NCI-H2196 treated with DMSO at 0.1 percent for 48 hours (cell line): ENCODE data around the gene EPB41L4B.
"Not testable (repeated sequence)": the region's sequence is repeated elsewhere in the genome, so short reads cannot be mapped to it uniquely, and the experiment has no call there.

Source experiments
- DNase-seq: peaks from one replicate; lab custom pipeline; 2025; ENCODE audit not compliant: unreplicated experiment; lab: John Stamatoyannopoulos, UW

Gene EPB41L4B

GRCh38 chr9:109320742-109321448 is at the start of gene EPB41L4B:
EPB41L4B (minus strand) TSS chr9:109321059; CDS start chr9:109320446, 613 bp downstream.
- peak; percentile 87 for DNase-seq

GRCh38 chr9:109369285-109369684 is 48.4 kb upstream of the EPB41L4B start:
- no peak for DNase-seq

- DNase-seq, result no peak
These were observed 39.9 kb upstream of the EPB41L4B start for GRCh38 chr9:109360771-109361170.

- not testable (repeated sequence) for DNase-seq
These were observed 38.2 kb upstream of the EPB41L4B start for GRCh38 chr9:109358968-109359603.

- no peak for DNase-seq
These were observed 34.9 kb upstream of the EPB41L4B start for GRCh38 chr9:109355564-109356297.

GRCh38 chr9:109354190-109354589 is 33.3 kb upstream of the EPB41L4B start:
- DNase-seq, result no peak

- no peak for DNase-seq
These were observed 30.2 kb upstream of the EPB41L4B start for GRCh38 chr9:109351032-109351431.

- peak; percentile 60 for DNase-seq
These were observed 28.6 kb upstream of the EPB41L4B start for GRCh38 chr9:109349421-109349846.

- no peak for DNase-seq
These were observed 26.0 kb upstream of the EPB41L4B start for GRCh38 chr9:109346904-109347303.

- no peak for DNase-seq
These were observed 24.0 kb upstream of the EPB41L4B start for GRCh38 chr9:109344866-109345265.

- DNase-seq, result no peak
These were observed 22.0 kb upstream of the EPB41L4B start for GRCh38 chr9:109342878-109343277.

GRCh38 chr9:109341561-109341960 is 20.7 kb upstream of the EPB41L4B start:
- no peak for DNase-seq

- DNase-seq, result not testable (repeated sequence)
These were observed 20.1 kb upstream of the EPB41L4B start for GRCh38 chr9:109340979-109341378.

GRCh38 chr9:109336409-109336808 is 15.6 kb upstream of the EPB41L4B start:
- no peak for DNase-seq

GRCh38 chr9:109335929-109336328 is 15.1 kb upstream of the EPB41L4B start:
- no peak for DNase-seq

GRCh38 chr9:109335121-109335520 is 14.3 kb upstream of the EPB41L4B start:
- no peak for DNase-seq

GRCh38 chr9:109331353-109331752 is 10.5 kb upstream of the EPB41L4B start:
- peak; percentile 49 for DNase-seq

GRCh38 chr9:109329638-109330258 is 8.9 kb upstream of the EPB41L4B start:
- no peak for DNase-seq

GRCh38 chr9:109328978-109329637 is 8.2 kb upstream of the EPB41L4B start:
- DNase-seq, result no peak

- no peak for DNase-seq
These were observed 4.2 kb upstream of the EPB41L4B start for GRCh38 chr9:109325089-109325488.

GRCh38 chr9:109323771-109324170 is 2.9 kb upstream of the EPB41L4B start:
- DNase-seq, result no peak
